Panc1 (cell line): ENCODE results near the gene CAPZA1.

Source experiments
- POLR2AphosphoS5 ChIP-seq: IDR thresholded peaks from 2 replicates; pipeline ENCODE4 v1.6.1; 2012; ENCODE audit warnings: mild to moderate bottlenecking, low read depth, low read length, moderate library complexity
- REST ChIP-seq, 2 experiments: IDR thresholded peaks; 2 replicates each; pipeline ENCODE4 v1.6.1; 2011 to 2012; ENCODE audit warnings: low read depth in 2 of 2, control low read depth in 1 of 2, low read length in 1 of 2, mild to moderate bottlenecking in 1 of 2, moderate library complexity in 1 of 2; ENCODE audit not compliant: insufficient read depth in 1 of 2
- SIN3A ChIP-seq: IDR thresholded peaks from 2 replicates; pipeline ENCODE4 v1.6.1; 2012; ENCODE audit warnings: low read depth, mild to moderate bottlenecking, low read length, moderate library complexity, borderline replicate concordance; ENCODE audit not compliant: insufficient read depth
- TF ChIP-seq, protein P1 (sequence below): fragments of 450-650 bp; IDR thresholded peaks from 2 replicates; pipeline ENCODE4 v1.5.1; 2017; ENCODE audit warnings: mild to moderate bottlenecking

DNA sequence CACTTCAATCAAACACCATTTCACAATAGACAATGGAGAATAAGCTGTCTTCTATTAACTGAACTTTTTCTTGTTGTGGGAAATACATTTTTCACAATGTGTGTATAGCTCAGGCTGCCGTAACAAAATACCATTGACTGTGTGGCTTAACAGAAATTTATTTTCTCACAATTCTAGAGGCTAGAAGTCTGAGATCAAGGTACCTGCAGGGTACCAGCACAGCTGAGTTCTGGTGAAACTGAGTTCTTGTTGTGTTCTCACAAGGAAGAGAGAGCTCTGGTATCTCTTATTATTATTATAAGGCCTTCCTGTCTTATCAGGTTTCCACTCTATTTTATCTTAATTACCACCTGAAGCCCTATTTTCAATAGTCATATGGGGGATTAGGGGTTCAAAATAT lies 16.1 kb upstream of the CAPZA1 start:
- TF ChIP-seq, protein P1, sequence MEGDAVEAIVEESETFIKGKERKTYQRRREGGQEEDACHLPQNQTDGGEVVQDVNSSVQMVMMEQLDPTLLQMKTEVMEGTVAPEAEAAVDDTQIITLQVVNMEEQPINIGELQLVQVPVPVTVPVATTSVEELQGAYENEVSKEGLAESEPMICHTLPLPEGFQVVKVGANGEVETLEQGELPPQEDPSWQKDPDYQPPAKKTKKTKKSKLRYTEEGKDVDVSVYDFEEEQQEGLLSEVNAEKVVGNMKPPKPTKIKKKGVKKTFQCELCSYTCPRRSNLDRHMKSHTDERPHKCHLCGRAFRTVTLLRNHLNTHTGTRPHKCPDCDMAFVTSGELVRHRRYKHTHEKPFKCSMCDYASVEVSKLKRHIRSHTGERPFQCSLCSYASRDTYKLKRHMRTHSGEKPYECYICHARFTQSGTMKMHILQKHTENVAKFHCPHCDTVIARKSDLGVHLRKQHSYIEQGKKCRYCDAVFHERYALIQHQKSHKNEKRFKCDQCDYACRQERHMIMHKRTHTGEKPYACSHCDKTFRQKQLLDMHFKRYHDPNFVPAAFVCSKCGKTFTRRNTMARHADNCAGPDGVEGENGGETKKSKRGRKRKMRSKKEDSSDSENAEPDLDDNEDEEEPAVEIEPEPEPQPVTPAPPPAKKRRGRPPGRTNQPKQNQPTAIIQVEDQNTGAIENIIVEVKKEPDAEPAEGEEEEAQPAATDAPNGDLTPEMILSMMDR, result no peak
- no peak for TF ChIP-seq POLR2AphosphoS5
- no peak for TF ChIP-seq SIN3A
- no peak for TF ChIP-seq REST (IDR thresholded peaks at IDR 0.05; ENCODE audit: insufficient read depth in 1 of 2, low read depth in 2 of 2, low read length in 1 of 2)
